ENCODE data around the gene PET100.

- no peak for TF ChIP-seq POLR2AphosphoS5 (IDR thresholded peaks at IDR 0.05)
- no peak for TF ChIP-seq CTCF (IDR thresholded peaks at IDR 0.05)
- TF ChIP-seq POLR2A (IDR thresholded peaks at IDR 0.05) = no peak
- no peak for TF ChIP-seq EP300 (IDR thresholded peaks at IDR 0.05)
Observed at GRCh38 chr19:7602935-7603497, 26.6 kb upstream of the PET100 start.

Data from upper lobe of left lung (tissue), 4 donors.